ENCODE data around the gene NOD1.

The NOD1 gene

GRCh38 chr7:30470163-30470770 lies 8.3 kb downstream of the NOD1 start:
- no peak for DNase-seq (ENCODE audit: low spot score)
- H3K27me3 ChIP-seq (ENCODE audit: insufficient read depth, poor library complexity, severe bottlenecking), result no peaks in the 10 kb centered on the region
- no peaks in the 10 kb centered on the region for H3K36me3 ChIP-seq (ENCODE audit: low read depth)
- no peak overlapping the region for H3K27ac ChIP-seq (ENCODE audit: poor library complexity, severe bottlenecking)
- H3K4me3 ChIP-seq (ENCODE audit: severe bottlenecking), result no peak overlapping the region
- ATAC-seq (ENCODE audit: low read depth), result no peak
- no peak for TF ChIP-seq CTCF (IDR thresholded peaks at IDR 0.05; ENCODE audit: poor library complexity, severe bottlenecking)
- H3K4me1 ChIP-seq (ENCODE audit: insufficient read depth, poor library complexity, severe bottlenecking), result no peaks in the 10 kb centered on the region
- no peaks in the 10 kb centered on the region for H3K9me3 ChIP-seq (ENCODE audit: severe bottlenecking)

- peak; percentile 28 for TF ChIP-seq CTCF (IDR thresholded peaks at IDR 0.05; ENCODE audit: poor library complexity, severe bottlenecking)
- Histone ChIP-seq H3K4me1 (ENCODE audit: insufficient read depth, poor library complexity, severe bottlenecking) (no peaks in the 10 kb centered on the region), H3K36me3 (ENCODE audit: low read depth) (no peaks in the 10 kb centered on the region), H3K27me3 (ENCODE audit: insufficient read depth, poor library complexity, severe bottlenecking) (no peaks in the 10 kb centered on the region), H3K9me3 (ENCODE audit: severe bottlenecking) (no peaks in the 10 kb centered on the region), H3K4me3 (ENCODE audit: severe bottlenecking) (no peak overlapping the region), H3K27ac (ENCODE audit: poor library complexity, severe bottlenecking) (peak overlapping the region; percentile 6)
- no peak for DNase-seq (ENCODE audit: low spot score)
- ATAC-seq (ENCODE audit: low read depth), result peak; percentile 90
These were observed 9.3 kb downstream of the NOD1 start for GRCh38 chr7:30469303-30469702.

GRCh38 chr7:30468791-30469190 lies 9.8 kb downstream of the NOD1 start:
- peak overlapping the region; percentile 6 for H3K27ac ChIP-seq (ENCODE audit: poor library complexity, severe bottlenecking)
- no peaks in the 10 kb centered on the region for H3K4me1 ChIP-seq (ENCODE audit: insufficient read depth, poor library complexity, severe bottlenecking)
- ATAC-seq (ENCODE audit: low read depth) (no peak), DNase-seq (ENCODE audit: low spot score) (no peak)
- no peaks in the 10 kb centered on the region for H3K27me3 ChIP-seq (ENCODE audit: insufficient read depth, poor library complexity, severe bottlenecking)
- H3K36me3 ChIP-seq (ENCODE audit: low read depth), result no peaks in the 10 kb centered on the region
- no peak overlapping the region for H3K4me3 ChIP-seq (ENCODE audit: severe bottlenecking)
- no peaks in the 10 kb centered on the region for H3K9me3 ChIP-seq (ENCODE audit: severe bottlenecking)
- TF ChIP-seq CTCF (IDR thresholded peaks at IDR 0.05; ENCODE audit: poor library complexity, severe bottlenecking), result no peak

GRCh38 chr7:30468041-30468440 lies 10.5 kb downstream of the NOD1 start:
- DNase-seq (ENCODE audit: low spot score) (no peak), ATAC-seq (ENCODE audit: low read depth) (no peak)
- Histone ChIP-seq H3K36me3 (ENCODE audit: low read depth) (no peaks in the 10 kb centered on the region), H3K4me3 (ENCODE audit: severe bottlenecking) (no peak overlapping the region), H3K27ac (ENCODE audit: poor library complexity, severe bottlenecking) (no peak overlapping the region), H3K9me3 (ENCODE audit: severe bottlenecking) (no peaks in the 10 kb centered on the region), H3K4me1 (ENCODE audit: insufficient read depth, poor library complexity, severe bottlenecking) (no peaks in the 10 kb centered on the region), H3K27me3 (ENCODE audit: insufficient read depth, poor library complexity, severe bottlenecking) (no peaks in the 10 kb centered on the region)
- TF ChIP-seq CTCF (IDR thresholded peaks at IDR 0.05; ENCODE audit: poor library complexity, severe bottlenecking), result no peak

GRCh38 chr7:30467271-30467670 lies 11.3 kb downstream of the NOD1 start:
- no peaks in the 10 kb centered on the region for H3K36me3 ChIP-seq (ENCODE audit: low read depth)
- no peaks in the 10 kb centered on the region for H3K4me1 ChIP-seq (ENCODE audit: insufficient read depth, poor library complexity, severe bottlenecking)
- no peaks in the 10 kb centered on the region for H3K9me3 ChIP-seq (ENCODE audit: severe bottlenecking)
- H3K4me3 ChIP-seq (ENCODE audit: severe bottlenecking), result no peak overlapping the region
- H3K27ac ChIP-seq (ENCODE audit: poor library complexity, severe bottlenecking), result no peak overlapping the region
- ATAC-seq (ENCODE audit: low read depth) (no peak), DNase-seq (ENCODE audit: low spot score) (no peak)
- no peaks in the 10 kb centered on the region for H3K27me3 ChIP-seq (ENCODE audit: insufficient read depth, poor library complexity, severe bottlenecking)
- TF ChIP-seq CTCF (IDR thresholded peaks at IDR 0.05; ENCODE audit: poor library complexity, severe bottlenecking), result no peak
